WERI-Rb-1 (cell line): ENCODE measurements around the gene RTEL1.
"Not testable (repeated sequence)": the region's sequence is repeated elsewhere in the genome, so short reads cannot be mapped to it uniquely, and the experiment has no call there.

Source experiments
- DNase-seq: peaks from one replicate; pipeline ENCODE4 v3.0.0-alpha.2; 2020
- H3K27ac ChIP-seq: fragments of 250-450 bp; sonication (Bioruptor Pico); 2 replicates; pipeline ENCODE4 v1.5.1; 2020; ENCODE audit warnings: mild to moderate bottlenecking, moderate library complexity
- H3K27me3 ChIP-seq: fragments of 250-450 bp; sonication (Bioruptor Pico); 2 replicates; pipeline ENCODE4 v1.5.1; 2021; ENCODE audit warnings: mild to moderate bottlenecking, low read depth, moderate library complexity; ENCODE audit not compliant: insufficient read depth, severe bottlenecking
- H3K36me3 ChIP-seq: fragments of 250-450 bp; sonication (Bioruptor Pico); 2 replicates; pipeline ENCODE4 v1.5.1; 2020; ENCODE audit warnings: mild to moderate bottlenecking, moderate library complexity
- H3K4me3 ChIP-seq: 2 replicates; pipeline ENCODE4 v1.5.1; 2011; ENCODE audit warnings: low read depth, mild to moderate bottlenecking, control low read depth, low read length
- H3K9me3 ChIP-seq: fragments of 250-450 bp; sonication (Bioruptor Pico); 2 replicates; pipeline ENCODE4 v1.5.1; 2021; ENCODE audit warnings: mild to moderate bottlenecking, moderate library complexity; ENCODE audit not compliant: severe bottlenecking
- CTCF ChIP-seq: IDR thresholded peaks from 2 replicates; pipeline ENCODE4 v1.5.1; 2011; ENCODE audit warnings: low read depth, mild to moderate bottlenecking, control low read depth, inconsistent platforms, low read length

The RTEL1 gene

DNA sequence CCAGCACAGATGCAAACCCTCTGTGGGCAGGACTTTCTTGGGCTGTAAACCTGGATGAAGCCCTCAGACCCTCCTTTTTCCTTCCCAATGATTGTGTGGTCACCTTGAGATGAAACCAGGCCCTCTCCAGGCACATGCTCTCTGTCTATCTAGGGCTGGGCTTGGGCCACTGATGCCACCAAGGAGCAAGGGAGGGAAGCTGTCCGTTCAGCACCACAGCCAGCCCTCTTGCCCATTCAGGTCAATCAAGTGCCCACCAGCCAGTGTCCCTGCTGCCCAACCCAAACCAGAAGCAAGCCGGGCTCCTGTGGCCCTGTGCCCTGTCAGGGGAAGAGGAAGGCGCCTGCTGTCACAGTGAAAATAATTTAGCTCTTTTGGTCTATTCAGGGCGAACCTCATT, 12.9 kb upstream of the RTEL1 start:
- no peak for TF ChIP-seq CTCF
- H3K36me3 ChIP-seq: peaks cover 23% of the 10 kb centered on the region
- no peak overlapping the region for H3K4me3 ChIP-seq
- no peak for DNase-seq
- H3K27ac ChIP-seq: no peak overlapping the region
- no peaks in the 10 kb centered on the region for H3K27me3 ChIP-seq
- H3K9me3 ChIP-seq: no peaks in the 10 kb centered on the region

GRCh38 chr20:63648190-63648589, 9.9 kb upstream of the RTEL1 start:
- no peaks in the 10 kb centered on the region for H3K9me3 ChIP-seq
- no peak for DNase-seq
- H3K27ac ChIP-seq: no peak overlapping the region
- H3K4me3 ChIP-seq: no peak overlapping the region
- H3K36me3 ChIP-seq: peaks cover 34% of the 10 kb centered on the region
- no peaks in the 10 kb centered on the region for H3K27me3 ChIP-seq
- no peak for TF ChIP-seq CTCF

- Histone ChIP-seq H3K36me3 (peaks cover 34% of the 10 kb centered on the region), H3K4me3 (no peak overlapping the region), H3K27me3 (no peaks in the 10 kb centered on the region), H3K27ac (no peak overlapping the region), H3K9me3 (no peaks in the 10 kb centered on the region)
- DNase-seq: no peak
- TF ChIP-seq CTCF: no peak
Measured at GRCh38 chr20:63648895-63649589, 9.1 kb upstream of the RTEL1 start.

DNA sequence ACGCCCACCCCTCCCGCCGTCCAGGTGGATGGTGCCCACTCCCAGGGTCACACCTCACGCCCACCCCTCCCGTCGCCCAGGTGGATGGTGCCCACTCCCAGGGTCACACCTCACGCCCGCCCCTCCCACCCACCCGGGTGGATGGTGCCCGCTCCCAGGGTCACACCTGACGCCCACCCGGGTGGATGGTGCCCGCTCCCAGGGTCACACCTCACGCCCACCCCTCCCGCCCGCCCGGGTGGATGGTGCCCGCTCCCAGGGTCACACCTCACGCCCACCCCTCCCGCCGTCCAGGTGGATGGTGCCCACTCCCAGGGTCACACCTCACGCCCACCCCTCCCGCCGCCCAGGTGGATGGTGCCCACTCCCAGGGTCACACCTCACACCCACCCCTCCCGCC, 7.6 kb upstream of the RTEL1 start:
- not testable (repeated sequence) for H3K4me3 ChIP-seq, DNase-seq, H3K27me3 ChIP-seq, H3K27ac ChIP-seq, H3K9me3 ChIP-seq
- peaks cover 34% of the 10 kb centered on the region for H3K36me3 ChIP-seq

DNA sequence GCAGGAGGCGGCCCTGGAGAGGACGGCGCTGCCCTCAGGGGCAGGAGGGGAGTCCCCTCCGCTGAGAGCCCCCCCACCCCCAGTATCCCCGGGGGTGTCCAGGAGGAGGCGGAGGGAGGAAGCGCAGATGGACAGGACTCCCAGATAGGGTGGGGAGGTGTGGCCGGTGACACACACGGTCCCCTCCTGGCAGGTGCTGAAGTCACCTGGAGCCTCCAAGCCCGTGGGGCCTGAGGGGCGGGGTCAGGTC, 6.2 kb upstream of the RTEL1 start:
- Histone ChIP-seq H3K4me3 (peak overlapping the region; percentile 94), H3K27me3 (no peaks in the 10 kb centered on the region), H3K27ac (peak overlapping the region; percentile 99), H3K36me3 (peaks cover 34% of the 10 kb centered on the region), H3K9me3 (no peaks in the 10 kb centered on the region)
- no peak for DNase-seq
- TF ChIP-seq CTCF: no peak

- H3K27me3 ChIP-seq: no peaks in the 10 kb centered on the region
- no peaks in the 10 kb centered on the region for H3K9me3 ChIP-seq
- peak overlapping the region; percentile 94 for H3K4me3 ChIP-seq
- peak overlapping the region; percentile 99 for H3K27ac ChIP-seq
- peak; percentile 84 for DNase-seq
- peaks cover 34% of the 10 kb centered on the region for H3K36me3 ChIP-seq
- TF ChIP-seq CTCF: peak; percentile 31; the same call in 1 of the 2 replicates
Measured at GRCh38 chr20:63652192-63652980, 5.7 kb upstream of the RTEL1 start.
